ENCODE measurements around the gene GRHL1.

Gene GRHL1

DNA sequence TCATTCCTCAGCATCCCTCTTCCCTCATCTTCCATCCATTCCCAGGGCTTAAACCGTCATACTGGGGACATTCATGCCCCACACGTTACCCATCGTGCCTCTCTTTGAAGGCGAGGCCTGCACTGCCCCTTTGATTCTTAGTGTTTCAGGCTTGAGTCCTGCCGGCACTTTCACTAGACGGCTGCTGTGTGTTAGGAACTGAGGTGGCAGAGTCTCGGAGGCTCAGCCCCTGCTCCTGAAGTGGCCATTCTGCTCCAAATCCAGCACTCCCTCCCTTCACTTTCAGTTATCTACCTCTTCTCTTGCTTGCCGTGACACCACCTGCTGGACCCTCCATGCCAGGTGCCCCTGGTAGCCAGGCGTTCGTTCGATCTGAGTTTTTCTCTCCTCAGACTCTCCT is 43.0 kb downstream of the GRHL1 start:
- DNase-seq: no peak

DNA sequence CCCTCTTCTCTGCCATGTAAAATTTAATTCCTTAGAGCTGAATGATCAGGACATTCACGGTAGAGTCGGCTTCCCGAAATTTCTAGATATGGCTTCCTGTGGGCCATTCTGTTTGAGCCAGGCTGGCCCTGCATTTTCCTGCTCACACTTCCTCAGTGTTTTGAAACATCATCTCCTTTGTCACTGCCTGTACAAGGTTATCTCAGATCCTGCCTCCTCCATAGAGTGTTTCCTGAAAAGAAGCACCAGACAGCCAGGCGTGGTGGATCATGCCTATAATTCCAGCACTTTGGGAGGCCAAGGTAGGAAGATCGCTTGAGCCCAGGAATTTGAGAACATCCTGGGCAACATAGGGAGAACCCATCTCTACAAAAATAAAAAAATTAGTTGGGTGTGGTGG is 43.6 kb downstream of the GRHL1 start:
- DNase-seq: no peak

DNA sequence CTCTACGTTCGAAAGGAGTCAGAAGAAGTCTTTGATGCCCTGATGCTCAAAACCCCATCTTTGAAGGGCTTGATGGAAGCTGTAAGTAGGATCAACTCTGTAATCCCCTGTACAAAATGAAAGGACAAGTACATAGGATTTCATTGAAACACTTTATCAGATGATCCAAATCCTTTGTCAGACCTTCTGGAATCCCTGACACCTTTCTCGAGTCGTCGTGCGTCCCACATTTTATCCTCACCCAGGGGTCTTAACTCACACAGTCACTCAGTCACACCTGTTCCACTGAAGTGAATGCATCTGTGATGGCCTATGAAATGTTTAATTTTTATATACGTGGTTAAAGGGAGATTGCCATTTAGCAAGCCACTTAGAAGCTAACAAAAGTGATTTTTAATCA is 44.8 kb downstream of the GRHL1 start:
- DNase-seq: no peak

DNA sequence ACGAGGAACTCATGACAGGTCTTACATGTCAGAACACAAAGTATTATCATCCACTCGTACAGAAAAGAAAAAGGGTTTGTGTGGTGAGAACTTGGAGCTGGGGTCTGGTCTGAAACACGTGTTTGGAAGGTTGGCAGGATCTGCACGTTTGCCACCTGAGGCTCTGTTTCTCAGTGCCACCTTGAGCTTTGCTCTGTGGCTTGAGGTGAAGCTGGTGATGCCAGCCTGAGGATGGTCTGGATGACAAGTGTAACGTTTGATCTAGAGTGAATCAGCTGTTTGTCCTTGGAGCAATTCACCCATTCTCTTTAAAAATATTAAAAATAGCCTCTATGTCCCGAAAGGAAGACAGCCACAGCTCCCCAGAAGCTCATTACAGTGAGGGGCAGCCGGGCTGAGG is 46.4 kb downstream of the GRHL1 start:
- no peak for DNase-seq

DNA sequence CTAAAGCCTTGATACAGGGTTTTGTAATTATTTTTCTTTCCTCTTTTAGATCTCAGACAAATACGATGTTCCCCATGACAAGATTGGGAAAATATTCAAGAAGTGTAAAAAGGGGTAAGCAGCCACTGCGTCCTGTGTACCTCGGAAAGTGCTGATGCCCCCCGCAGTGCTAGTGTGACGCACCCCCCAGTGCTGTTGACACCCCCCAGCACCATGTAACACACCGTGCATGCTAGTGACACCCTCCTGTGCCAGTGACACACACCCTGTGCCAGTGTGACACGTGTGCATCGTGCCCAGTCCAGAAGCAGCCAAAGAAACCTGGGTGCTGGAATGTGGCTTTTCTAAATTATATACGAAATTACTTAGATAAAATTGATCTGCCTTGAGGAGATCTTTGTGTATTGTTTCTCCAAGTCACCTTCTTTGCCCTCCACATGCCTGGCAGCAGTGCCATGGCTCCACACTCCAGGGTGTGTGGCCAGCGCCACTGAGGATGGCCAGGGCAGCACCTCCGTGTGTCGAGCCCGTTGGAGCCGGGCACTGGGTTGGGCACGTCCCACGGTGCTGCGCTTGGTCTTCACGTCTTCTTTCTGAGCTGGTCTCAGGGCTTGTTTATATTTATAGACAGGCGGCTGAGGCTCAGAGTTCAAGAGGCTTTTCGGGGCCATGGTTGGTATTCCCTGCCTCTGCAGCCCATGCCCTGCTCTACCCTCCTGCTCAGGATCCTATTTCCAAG is 47.6 kb downstream of the GRHL1 start:
- no peak for DNase-seq

DNA sequence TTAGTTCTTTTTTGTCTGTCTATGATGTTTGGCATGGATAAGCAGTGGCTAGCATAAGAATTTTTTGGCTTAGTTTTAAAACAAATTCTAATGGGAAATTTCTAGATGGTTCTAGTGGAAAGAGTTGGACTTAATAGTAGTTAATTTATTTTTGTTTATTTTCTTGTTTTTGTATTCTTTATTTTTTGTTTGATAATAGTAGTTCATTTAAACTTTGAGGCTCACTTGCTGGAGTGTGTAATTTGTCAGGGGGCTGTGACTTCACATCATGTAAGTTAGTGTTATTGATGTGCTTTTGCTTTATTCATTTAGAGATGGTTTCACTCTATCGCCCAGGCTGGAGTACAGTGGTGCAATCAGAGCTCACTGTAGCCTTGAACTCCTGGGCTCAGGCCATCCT is 48.2 kb downstream of the GRHL1 start:
- no peak for DNase-seq

DNA sequence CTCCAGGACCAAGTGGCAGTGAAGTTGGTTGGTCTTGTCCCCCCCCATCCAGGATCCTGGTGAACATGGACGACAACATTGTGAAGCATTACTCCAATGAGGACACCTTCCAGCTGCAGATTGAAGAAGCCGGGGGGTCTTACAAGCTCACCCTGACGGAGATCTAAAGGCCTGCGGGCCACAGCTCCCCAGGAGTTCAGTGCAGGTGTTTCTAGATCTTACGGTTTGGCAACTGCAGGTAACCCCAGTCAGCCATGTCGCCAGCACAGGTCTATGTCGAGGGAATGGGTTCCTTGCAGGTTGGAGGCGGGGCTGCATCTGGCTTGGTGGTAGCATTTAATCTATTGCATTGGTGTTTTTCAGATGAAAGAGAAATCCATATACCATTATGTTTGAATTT is 49.0 kb downstream of the GRHL1 start:
- DNase-seq: no peak

DNA sequence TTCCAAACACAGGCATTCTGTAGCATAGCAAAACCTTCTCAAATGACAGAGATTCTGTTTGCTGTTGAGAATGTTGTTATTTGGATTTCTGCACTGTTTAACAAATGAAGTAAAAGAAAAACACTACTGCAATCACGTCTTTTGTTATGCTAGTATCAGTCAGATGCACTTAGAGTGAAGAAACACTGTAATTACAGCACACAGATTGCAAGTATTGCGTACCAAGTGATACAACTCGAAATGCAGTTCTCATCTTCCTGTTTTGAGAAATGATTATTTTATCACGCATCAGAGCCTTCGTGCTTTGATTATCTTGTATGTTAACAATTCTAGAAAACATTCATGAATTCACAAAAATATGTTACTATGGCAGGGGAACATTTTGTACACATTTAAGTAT is 50.1 kb downstream of the GRHL1 start:
- no peak for DNase-seq

DNA sequence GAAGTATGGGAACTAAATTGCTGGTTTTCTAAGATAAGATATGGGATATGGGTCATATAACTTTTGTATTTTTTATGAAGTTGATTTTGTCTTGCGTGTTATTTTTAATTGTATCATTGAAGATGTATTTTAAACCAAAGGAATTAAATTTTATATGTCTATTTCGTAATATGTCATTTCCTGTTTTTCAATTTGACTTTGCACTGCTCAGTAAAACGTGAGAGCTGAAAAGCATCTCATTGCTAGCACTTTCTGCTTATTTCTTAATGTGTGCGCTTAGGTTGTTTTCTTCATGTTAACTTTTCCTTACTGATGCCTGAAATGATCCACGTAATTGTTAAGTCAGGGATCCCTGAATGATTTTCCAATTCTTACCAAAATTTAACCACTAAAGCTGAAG is 50.6 kb downstream of the GRHL1 start:
- DNase-seq: no peak

DNA sequence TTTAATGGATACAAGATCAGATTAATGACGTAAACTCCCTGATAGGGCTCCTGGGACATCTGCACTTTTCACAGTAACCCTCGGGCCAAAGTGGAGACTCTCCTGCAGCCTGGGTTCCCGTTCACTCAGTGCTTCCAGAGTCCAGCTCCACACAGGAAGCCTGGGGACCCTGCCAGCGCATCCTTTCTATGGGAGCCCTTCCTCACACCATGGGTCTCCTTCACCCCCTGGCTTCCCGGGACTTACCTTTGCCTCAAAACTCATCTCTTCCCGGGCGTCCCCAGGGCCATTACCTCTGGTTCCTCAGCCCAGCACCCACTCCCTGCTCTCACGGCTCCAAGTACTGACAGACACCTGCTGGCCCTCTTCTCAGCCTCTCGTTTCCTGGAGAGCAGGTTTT is 51.2 kb downstream of the GRHL1 start:
- DNase-seq: no peak

DNA sequence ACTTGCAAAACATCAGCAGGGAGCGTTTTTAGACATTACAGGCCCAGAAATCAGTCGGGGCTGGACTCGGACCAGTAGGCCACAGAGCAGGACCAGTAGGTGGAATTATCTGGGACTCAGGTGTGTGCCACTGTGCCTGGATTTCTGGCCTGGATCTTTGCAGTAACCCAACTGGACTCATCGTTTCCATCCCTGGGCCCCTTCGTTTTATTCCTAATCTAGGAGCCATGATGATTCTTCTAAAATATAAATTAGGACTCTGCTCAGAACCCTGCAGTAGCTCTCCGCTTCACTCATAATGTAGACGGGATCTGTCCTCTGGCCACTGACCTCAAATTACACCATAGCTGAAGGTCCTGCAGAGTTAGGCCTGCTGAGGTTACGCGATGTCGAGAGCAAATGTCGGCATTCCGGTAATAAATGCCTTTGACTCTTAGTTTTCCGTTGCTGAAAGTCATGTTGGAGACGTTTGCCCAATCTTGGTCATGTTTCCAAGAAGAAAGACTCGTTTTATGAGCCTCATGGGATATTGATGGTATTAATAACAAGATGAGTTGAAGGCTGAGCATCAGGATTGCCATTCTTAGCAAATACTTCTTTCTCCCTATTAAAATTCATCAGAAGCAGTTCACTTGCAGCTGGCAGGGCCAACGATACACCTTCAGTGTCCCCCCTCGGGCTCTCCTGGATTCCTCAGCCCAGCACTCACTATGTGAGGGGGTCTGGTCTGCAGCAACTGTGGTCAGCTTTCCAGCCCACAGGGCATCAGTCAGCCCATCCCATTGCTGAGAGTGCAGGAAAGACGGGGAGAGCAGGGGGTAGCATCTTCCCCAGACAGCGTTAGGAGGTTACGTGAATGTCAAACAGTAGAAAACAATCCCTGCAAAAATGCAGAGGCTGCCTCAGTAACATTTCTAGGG is 52.0 kb downstream of the GRHL1 start:
- no peak for DNase-seq

DNA sequence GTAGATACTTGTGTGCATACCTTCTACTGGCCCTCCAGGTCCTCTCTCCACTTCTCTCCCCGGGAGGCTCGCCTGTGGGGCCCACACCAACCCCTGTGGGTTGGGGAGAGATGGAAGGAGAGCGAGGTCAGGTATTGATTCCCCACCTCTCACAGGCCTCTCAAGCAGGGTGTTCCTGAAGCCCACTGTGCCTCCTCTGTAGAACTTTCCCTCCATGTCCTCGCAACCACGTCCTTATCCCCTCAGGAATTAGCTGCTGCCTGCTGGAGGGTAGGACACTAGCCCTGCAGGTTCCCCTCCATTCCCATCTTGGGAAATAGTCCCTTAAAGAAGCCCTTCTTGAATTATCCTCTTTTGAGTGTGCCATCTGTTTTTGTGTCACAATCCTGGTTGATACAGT is 52.9 kb downstream of the GRHL1 start:
- no peak for DNase-seq

DNA sequence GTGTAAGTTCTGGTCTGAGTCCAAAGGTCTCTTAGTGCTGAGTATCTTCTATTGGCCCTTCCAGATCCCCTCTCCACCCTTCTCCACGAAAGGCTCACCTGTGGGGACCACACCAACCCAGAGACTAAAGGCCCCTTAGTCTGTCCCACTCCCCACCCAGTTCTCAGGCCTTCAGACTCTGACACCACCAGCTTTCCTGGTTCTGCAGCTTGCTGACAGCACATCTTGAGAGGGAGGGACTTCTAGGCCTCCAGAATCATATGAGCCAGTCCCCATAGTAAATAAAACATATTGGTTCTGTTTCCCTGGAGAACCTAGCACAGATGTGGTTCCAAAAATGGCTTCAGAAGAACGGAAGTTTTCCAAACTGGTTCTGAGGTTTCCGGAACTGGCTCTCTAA is 53.3 kb downstream of the GRHL1 start:
- DNase-seq: no peak

DNA sequence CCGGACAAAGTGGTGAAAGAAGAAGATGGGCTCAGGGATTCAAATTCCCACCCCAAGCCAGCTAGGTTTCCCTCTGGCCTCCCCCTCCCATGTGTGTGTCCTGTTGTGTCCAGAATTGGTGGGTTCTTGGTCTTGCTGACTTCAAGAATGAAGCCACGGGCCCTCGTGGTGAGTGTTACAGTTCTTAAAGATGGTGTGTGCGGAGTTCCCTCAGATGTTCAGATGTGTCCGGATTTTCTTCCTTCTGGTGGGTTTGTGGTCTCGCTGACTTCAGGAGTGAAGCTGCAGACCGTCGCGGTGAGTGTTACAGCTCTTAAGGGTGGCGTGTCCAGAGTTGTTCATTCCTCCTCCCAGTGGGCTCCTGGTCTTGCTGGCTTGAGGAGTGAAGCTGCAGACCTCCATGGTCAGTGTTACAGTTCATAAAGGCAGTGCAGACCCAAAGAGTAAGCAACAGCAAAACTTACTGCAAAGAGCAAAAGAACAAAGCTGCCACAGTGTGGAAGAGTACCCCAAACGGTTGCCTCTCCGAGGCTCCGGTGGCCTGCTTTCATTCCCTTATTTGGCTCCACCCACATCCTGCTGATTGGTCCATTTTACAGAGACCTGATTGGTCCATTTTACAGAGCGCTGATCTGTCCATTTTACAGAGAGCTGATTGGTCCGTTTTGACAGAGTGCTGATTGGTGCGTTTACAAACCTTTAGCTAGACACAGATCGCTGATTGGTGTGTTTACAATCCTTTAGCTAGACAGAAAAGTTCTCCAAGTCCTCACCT is 54.2 kb downstream of the GRHL1 start:
- no peak for DNase-seq

DNA sequence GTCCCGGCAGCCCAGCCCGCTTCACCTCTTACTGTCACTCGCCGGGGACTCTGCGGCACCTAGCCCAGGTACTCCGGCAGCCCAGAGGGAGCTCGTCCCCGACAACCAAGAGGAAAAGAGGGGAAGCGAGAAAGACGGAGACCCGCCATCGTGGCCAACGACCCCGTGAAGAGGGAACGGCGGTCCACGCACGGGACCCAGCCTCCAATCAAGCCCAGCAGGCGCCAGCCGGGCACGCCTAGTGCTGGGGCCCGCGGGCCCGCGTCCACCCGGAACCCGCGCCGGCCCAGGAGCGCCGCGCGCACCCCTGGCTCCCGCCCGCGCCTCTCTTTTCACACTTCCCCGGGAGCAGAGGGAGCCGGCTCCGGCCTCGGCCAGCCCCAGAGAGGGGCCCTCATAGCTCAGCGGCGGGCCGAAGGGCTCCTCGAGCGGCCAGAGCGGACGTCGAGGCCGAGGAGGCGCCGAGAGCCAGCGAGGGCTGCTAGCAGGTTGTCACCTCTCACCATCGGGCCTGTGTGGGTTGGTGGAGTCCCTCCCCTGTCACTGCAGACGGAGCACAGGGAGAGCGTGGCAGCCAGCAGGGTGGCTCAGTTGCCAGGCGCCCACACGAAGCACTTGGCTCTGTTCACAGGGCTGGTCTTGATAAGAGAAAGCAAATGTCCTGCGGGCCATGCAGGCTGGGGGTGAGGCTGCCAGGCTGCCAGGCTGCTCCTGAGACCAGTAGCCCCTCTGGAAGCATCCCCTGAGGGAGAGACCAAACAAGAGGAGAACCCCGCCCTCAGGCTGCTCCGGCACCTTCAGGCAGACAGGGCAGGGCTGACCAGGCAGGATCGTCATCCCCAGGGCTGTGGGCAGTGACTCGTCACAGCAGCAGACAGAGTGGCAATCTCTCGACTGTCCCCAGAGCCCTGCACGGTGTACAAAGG is 55.0 kb downstream of the GRHL1 start:
- peak; percentile 68 for DNase-seq

DNA sequence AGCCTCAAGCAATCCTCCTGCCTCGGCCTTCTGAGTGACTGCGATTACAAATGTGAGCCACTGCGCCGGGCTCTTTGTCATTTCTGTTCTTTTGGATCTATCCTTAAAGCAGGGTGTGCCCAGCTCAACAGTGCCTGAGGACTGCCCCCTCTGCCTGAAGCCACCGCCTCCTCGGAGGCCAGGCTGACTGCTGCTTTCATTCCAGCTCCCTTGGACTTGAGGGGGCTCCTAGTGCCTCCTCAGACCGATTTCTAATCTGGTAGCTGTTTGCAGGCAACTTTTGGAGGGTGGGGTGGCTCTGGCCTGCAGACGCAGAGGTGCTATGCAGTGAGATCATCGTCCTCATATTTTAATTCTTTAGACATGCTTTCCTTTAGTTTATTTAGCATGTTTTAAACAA is 55.9 kb downstream of the GRHL1 start:
- no peak for DNase-seq

DNA sequence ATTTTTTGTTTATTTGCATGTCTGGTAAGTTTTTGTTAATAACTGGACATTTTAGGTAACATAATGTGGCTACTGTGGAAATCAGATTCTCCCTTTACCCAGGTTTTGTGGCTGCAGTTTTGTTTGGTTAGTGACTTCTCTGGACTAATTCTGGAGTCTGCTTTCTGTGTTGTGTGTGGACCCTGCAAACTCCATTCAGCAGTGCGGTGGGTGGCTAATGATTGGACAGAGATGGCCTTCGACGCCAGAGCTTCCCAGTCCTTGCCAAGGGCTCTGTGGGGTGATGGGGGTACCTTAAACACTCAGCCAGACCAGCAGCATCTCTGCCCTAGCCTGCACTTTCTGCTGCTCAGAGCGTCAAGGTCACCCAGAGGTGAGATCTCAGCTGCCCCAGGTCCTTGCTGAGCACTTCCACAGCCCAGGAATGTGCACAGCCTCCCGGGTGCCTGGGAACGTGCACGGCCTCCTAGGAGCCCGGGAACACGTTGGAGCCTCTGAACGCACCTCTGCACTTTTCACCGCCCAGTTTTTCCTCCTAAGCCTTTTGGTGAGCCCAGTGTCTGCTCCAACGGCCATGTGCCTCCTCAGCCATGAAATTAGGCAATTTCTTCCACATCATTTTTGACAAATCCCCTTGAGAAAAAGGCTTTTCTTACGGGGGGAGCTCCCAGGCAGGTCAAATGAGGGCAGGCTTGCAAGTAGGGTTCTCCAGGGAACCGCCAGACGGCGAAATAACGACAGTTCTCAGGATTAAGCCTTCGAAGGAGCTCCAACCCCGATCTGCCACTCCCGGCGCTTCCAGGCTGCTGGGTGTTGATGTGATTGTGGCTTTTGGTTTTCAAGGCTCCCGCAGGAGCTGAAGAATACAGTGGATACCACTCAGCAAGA is 56.7 kb downstream of the GRHL1 start:
- no peak for DNase-seq

DNA sequence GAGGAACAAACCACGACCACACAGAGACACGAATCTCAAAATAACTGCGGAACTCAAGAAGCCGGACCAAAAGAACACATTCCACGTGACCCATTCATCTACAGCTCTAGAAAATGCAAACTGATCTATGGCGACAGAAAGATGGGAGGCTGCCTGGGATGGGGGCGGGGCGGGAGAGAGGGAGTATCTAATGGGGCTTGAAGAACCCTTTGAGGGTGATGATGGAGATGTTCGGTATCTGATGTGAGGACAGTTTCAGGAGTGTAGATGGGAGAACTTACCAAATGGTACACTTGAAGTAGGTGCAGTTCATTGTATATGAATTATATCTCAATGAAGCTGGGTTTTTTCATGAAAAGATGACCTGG is 57.3 kb downstream of the GRHL1 start:
- no peak for DNase-seq

DNA sequence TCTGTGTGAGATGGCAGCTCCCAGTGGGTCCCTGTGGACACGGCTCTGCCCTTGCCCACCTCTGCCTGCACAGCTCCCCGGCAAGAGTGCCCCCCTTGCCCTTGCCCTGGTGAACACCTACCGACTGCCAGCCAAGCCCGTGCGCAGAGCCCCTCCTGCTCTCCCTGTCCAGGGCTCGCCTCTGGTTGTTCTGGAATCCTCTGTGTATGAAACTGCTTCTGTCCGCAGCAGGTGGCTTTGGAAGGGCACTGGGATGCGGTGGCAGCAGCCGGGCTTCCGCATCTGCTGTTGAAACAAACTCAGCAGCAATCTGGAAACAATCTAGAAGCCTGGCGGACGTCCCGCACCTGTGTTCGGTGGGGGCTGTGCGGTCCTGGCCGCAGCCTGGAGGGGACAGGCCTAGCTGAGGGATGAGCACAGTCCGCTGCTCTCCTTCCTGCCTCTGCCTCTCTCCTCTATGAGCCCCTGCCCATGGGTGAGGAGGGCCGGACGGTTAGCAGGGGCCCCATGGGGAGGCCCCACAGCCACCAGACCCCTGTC is 57.8 kb downstream of the GRHL1 start:
- DNase-seq: no peak
